ENCODE results near the gene LIX1L.

Gene LIX1L

DNA sequence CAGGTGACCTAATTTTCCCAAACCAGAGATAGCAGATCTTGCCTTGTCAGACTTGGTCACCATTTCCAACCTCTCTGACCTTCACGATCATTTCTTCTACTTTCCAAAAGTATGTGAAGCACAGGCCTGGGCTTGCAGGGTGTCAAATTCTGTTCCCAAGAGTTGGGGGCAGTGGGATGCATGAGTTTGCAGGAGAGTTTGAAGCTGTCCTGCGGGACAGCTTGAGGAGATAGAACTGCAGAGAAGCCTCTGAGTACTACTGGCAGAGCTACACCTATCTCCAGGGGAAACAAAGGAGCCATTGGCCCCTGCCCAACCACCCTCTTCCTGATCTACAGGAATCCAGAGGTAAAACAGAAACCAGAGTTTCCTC lies 27.3 kb upstream of the LIX1L start:
- no peak for DNase-seq

GRCh38 chr1:145983960-145984830 lies 26.4 kb upstream of the LIX1L start:
- no peak for DNase-seq

GRCh38 chr1:145983206-145983675 lies 25.4 kb upstream of the LIX1L start:
- DNase-seq, result no peak

- DNase-seq, result no peak
Measured at GRCh38 chr1:145982010-145982723, 24.4 kb upstream of the LIX1L start.

- DNase-seq, result no peak
Measured at GRCh38 chr1:145980457-145980994, 22.7 kb upstream of the LIX1L start.

GRCh38 chr1:145979746-145980456 lies 22.1 kb upstream of the LIX1L start:
- DNase-seq, result no peak

- DNase-seq, result peak; percentile 98
Measured at GRCh38 chr1:145978854-145979745, 21.3 kb upstream of the LIX1L start.

DNA sequence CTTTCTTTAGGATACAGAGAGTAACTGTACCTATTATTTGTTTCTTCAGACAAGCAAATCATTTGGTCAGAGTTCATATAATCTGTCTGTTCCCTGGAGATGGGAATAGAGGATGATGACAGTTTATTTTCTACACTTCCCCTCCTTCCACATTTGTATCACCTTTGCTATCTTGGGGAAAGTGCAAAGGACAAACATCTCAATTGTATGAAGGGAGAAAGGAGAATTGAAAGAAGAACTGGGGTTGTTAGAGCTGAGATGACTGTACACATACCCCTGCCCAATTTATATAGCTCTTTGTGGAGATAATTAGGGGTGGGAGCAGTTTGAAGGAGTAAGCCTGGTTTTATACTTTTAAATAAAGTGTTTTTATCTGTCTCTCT lies 20.6 kb upstream of the LIX1L start:
- DNase-seq, result no peak

- peak; percentile 77 for DNase-seq
Measured at GRCh38 chr1:145977486-145978470, 20.0 kb upstream of the LIX1L start.

- DNase-seq, result no peak
Measured at GRCh38 chr1:145977016-145977415, 19.2 kb upstream of the LIX1L start.

GRCh38 chr1:145975216-145975615 lies 17.4 kb upstream of the LIX1L start:
- DNase-seq, result no peak

- no peak for DNase-seq
Measured at GRCh38 chr1:145974721-145975120, 16.9 kb upstream of the LIX1L start.

GRCh38 chr1:145972580-145972979 lies 14.8 kb upstream of the LIX1L start:
- DNase-seq, result no peak

DNA sequence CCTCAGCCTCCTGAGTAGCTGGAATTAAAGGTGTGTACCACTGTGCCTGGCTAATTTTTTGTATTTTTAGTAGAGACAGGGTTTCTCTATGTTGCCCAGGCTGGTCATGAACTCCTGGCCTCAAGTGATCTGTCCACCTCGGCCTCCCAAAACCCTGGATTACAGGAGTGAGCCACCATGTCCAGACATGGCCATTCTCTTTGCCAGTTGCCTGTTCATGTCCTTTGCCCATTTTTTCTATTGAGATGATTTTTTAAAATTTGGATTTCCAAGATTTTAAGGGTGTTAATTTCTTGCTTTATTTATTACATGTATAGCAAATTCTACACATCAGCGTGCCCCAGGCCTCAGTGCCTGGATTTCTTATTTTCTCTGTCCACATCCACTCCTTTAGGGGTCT lies 9.5 kb upstream of the LIX1L start:
- no peak for DNase-seq

- DNase-seq, result no peak
Measured at GRCh38 chr1:145965119-145965744, 7.4 kb upstream of the LIX1L start.

DNA sequence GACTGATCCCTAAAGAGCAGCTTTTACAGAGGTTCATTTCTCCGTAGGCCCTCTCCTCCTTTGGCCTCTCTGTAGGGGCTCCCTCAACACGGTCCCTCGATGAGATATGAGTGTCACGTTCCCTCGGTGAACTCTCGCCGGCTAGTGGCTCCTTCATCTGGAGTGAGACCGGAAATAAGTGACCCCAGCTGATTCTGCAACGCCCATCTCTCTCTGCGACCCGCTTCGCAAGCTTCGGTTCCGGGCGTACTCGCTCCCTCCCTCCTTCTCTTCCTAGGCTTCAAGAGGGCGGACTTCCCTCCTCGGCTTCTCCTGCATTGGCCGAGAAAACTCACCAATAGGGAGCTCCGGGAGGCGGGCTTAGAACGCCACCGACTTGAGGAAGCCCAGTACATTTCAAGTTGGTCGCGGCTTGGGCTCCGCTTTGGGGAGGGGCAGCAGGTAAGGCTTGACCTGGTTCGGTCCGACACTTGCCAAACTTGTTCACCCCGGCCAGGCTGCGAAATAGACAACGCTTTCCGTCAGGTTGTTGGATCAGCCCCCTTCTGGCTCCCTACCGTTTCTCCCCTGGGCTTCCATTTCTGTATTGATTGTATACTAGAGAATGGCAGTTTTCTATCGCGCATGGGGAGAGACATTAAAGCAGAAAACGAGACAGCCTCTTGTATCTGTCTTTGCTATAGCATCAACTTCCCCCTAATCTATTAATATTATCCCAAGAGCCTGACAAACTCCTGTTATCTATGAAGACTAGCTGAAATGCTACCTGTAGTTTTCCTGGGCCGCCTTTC lies 6.7 kb upstream of the LIX1L start, which contains the start of the genes ANKRD34A and POLR3GL:
ANKRD34A (minus strand) TSS at position 248 of the 791 bp plus-strand sequence. CDS start 2,816 bp downstream, outside the sequence.
POLR3GL (plus strand) TSS at position 363 of the 791 bp plus-strand sequence. CDS start 10,176 bp downstream, outside the sequence.
- DNase-seq, result peak; percentile 84

GRCh38 chr1:145963265-145964019 lies 5.6 kb upstream of the LIX1L start:
- DNase-seq, result no peak
